Stomach (tissue), 9 donors: ENCODE results near the gene DHRS7. TPM values are rescaled to one million over a fixed set of nuclear protein-coding genes. Genes with fewer than 3 reads are reported as not detected.

ENCODE experiments used
- DNase-seq, 2 donors: peaks; one replicate each; pipeline versions ENCODE4 v3.0.0 to v3.0.0-alpha.2; 2013 to 2019
- H3K27ac ChIP-seq, 5 donors: fragments of 200-600 bp in 4 of 5; sonication (generic) in 4 of 5; one replicate each; pipeline ENCODE4 v1.5.1; 2013 to 2019; ENCODE audit warnings: mild to moderate bottlenecking in 1 of 5, moderate library complexity in 1 of 5
- H3K27me3 ChIP-seq, 3 donors: fragments of 200-600 bp; sonication (generic); one replicate each; pipeline ENCODE4 v1.5.1; 2017 to 2019; ENCODE audit warnings: mixed run types in 1 of 3
- H3K36me3 ChIP-seq, 4 donors: fragments of 200-600 bp; sonication (generic); 1 replicate in 3 of 4; 2 replicates in 1 of 4; pipeline ENCODE4 v1.5.1; 2016 to 2019
- H3K4me1 ChIP-seq, 4 donors: fragments of 200-600 bp; sonication (generic); one replicate each; pipeline ENCODE4 v1.5.1; 2016 to 2019
- H3K4me3 ChIP-seq, 4 donors: fragments of 200-600 bp; sonication (generic) in 3 of 4; one replicate each; pipeline ENCODE4 v1.5.1; 2016 to 2019; ENCODE audit warnings: mild to moderate bottlenecking in 1 of 4
- H3K9me3 ChIP-seq, 4 donors: fragments of 200-600 bp; sonication (generic); one replicate each; pipeline ENCODE4 v1.5.1; 2016 to 2019
- CTCF ChIP-seq, 7 experiments: fragments of 450-650 bp in 4 of 7; fragments of 200-600 bp in 3 of 7; sonication (generic) in 3 of 7; IDR thresholded peaks; one replicate each; pipeline ENCODE4 v1.5.1; 2016 to 2019; ENCODE audit warnings: antibody characterized with exemption in 7 of 7, control low read depth in 2 of 7, mild to moderate bottlenecking in 1 of 7
- EP300 ChIP-seq: sonication (generic); formaldehyde crosslinking; IDR thresholded peaks from one replicate; pipeline ENCODE4 v1.6.1; 2017; ENCODE audit warnings: antibody characterized with exemption
- POLR2A ChIP-seq, 4 donors: fragments of 450-650 bp; IDR thresholded peaks; one replicate each; pipeline ENCODE4 v1.6.1; 2016; ENCODE audit warnings: antibody characterized with exemption in 4 of 4, control low read depth in 2 of 4, mild to moderate bottlenecking in 1 of 4, moderate library complexity in 1 of 4
- POLR2AphosphoS5 ChIP-seq, 3 donors: sonication (generic); formaldehyde crosslinking; IDR thresholded peaks; one replicate each; pipeline ENCODE4 v1.6.1; 2016; ENCODE audit warnings: antibody characterized with exemption in 3 of 3
- WGBS, 5 donors: extraction: QIAGEN DNeasy Blood & Tissue Kit in 3 of 5; methylation state at CpG; one replicate each; pipeline versions ENCODE4 v1.1.5 to v1.1.7; 2013 to 2018; 5-methylcytosine and 5-hydroxymethylcytosine counted together
- intact Hi-C: fragments of 100-400 bp; cut with DNase I; formaldehyde crosslinking; loops from one replicate; pipeline ENCODE4 v1.15.1; 2023; ENCODE audit warnings: low total_unique reads
- polyA plus RNA-seq, 3 donors: library from polyadenylated mRNA; stranded (reverse); fragments of 200-250 nt; gene quantifications; one replicate each; pipeline ENCODE4 v1.2.3, GENCODE V29; 2013
- total RNA-seq, 5 donors: library from RNA; depleted of rRNA; stranded (reverse); fragments of >200 nt; gene quantifications; one replicate each; pipeline versions ENCODE4 v1.1.0 to v1.2.3, GENCODE V29; 2014 to 2016
- donor health status: healthy with polysubstance abuse.
- donor health status: Bipolar disorder and iron deficiency.
- donor health status: healthy.

Gene DHRS7
- total and polyA plus RNA-seq, 8 donors, result 26.6 to 322 (median 102) TPM

- Histone ChIP-seq H3K36me3 (no peaks in the 10 kb centered on the region), H3K9me3 (peaks cover 0 to 3% (median 0%) of the 10 kb centered on the region in 4 donors), H3K4me3 (no peak overlapping the region), H3K27ac (no peak overlapping the region), H3K4me1 (peaks cover 0 to 5% (median under 1%) of the 10 kb centered on the region in 4 donors), H3K27me3 (no peaks in the 10 kb centered on the region)
- TF ChIP-seq POLR2AphosphoS5 (IDR thresholded peaks at IDR 0.05), result no peak
- no peak for TF ChIP-seq EP300
- TF ChIP-seq CTCF (IDR thresholded peaks at IDR 0.05), result no peak
- no peak for TF ChIP-seq POLR2A (IDR thresholded peaks at IDR 0.05)
- no peak for DNase-seq
- 97 to 100% (median 97%) methylated on average over 1 of the region's 1 CpG for WGBS, 5 donors
- intact Hi-C loops, result no loop called here
Observed at GRCh38 chr14:60178820-60179219, 13.6 kb upstream of the DHRS7 start.

- no peaks in the 10 kb centered on the region for H3K27me3 ChIP-seq
- no peaks in the 10 kb centered on the region for H3K4me1 ChIP-seq
- 94 to 100% (median 98%) methylated on average over 1 of the region's 1 CpG for WGBS, 5 donors
- no peak overlapping the region for H3K27ac ChIP-seq
- peaks cover 0 to 3% (median 0%) of the 10 kb centered on the region in 4 donors for H3K9me3 ChIP-seq
- intact Hi-C loops, result no loop called here
- TF ChIP-seq EP300 (no peak), POLR2A (IDR thresholded peaks at IDR 0.05) (no peak), CTCF (IDR thresholded peaks at IDR 0.05) (no peak), POLR2AphosphoS5 (IDR thresholded peaks at IDR 0.05) (no peak)
- no peak overlapping the region for H3K4me3 ChIP-seq
- DNase-seq, result no peak
- H3K36me3 ChIP-seq, result no peaks in the 10 kb centered on the region
Observed at GRCh38 chr14:60178164-60178563, 13.0 kb upstream of the DHRS7 start.

- TF ChIP-seq POLR2AphosphoS5 (IDR thresholded peaks at IDR 0.05) (no peak), EP300 (no peak), POLR2A (IDR thresholded peaks at IDR 0.05) (no peak), CTCF (IDR thresholded peaks at IDR 0.05) (no peak)
- no peak for DNase-seq
- Histone ChIP-seq H3K36me3 (no peaks in the 10 kb centered on the region), H3K27me3 (no peaks in the 10 kb centered on the region), H3K4me3 (no peak overlapping the region), H3K27ac (no peak overlapping the region), H3K4me1 (no peaks in the 10 kb centered on the region), H3K9me3 (peaks cover 0 to 3% (median 0%) of the 10 kb centered on the region in 4 donors)
- intact Hi-C loops, result no loop called here
- 73 to 88% (median 86%) methylated on average over 2 of the region's 2 CpGs for WGBS, 5 donors
Observed at GRCh38 chr14:60175255-60175902, 10.2 kb upstream of the DHRS7 start.

GRCh38 chr14:60174352-60175254 is 9.4 kb upstream of the DHRS7 start:
- intact Hi-C loops, result loop anchor here (5.0 kb wide), 1 partner anchor 207 kb away; no protein-coding TSS in a partner anchor
- Histone ChIP-seq H3K36me3 (no peaks in the 10 kb centered on the region), H3K4me3 (no peak overlapping the region), H3K27ac (no peak overlapping the region), H3K27me3 (no peaks in the 10 kb centered on the region), H3K4me1 (no peaks in the 10 kb centered on the region), H3K9me3 (peaks cover 0 to 3% (median 0%) of the 10 kb centered on the region in 4 donors)
- DNase-seq, result no peak
- no peak for TF ChIP-seq CTCF (IDR thresholded peaks at IDR 0.05)
- TF ChIP-seq POLR2AphosphoS5 (IDR thresholded peaks at IDR 0.05), result no peak
- TF ChIP-seq EP300, result no peak
- TF ChIP-seq POLR2A (IDR thresholded peaks at IDR 0.05), result no peak
- 81 to 87% (median 82%) methylated on average over 11 of the region's 11 CpGs for WGBS, 5 donors
